Body of pancreas (tissue), 4 donors: ENCODE data around the gene ZMYM4. TPM values are rescaled to one million over a fixed set of nuclear protein-coding genes. Genes with fewer than 3 reads are reported as not detected.

ENCODE experiments used
- ATAC-seq: fragments of 150-250 bp; one replicate; pipeline ENCODE4 v1.9.1; 2016
- DNase-seq, 4 donors: peaks; one replicate each; pipeline ENCODE4 v3.0.0-alpha.2; 2019
- H3K27ac ChIP-seq, 4 donors: fragments of 200-600 bp; sonication (generic); 1 replicate in 3 of 4; 2 replicates in 1 of 4; pipeline versions ENCODE4 v1.5.1 to v1.6.1; 2016 to 2019; ENCODE audit warnings: mild to moderate bottlenecking in 1 of 4, mixed read lengths in 1 of 4, moderate library complexity in 1 of 4
- H3K27me3 ChIP-seq, 2 donors: fragments of 200-600 bp; sonication (generic); one replicate each; pipeline ENCODE4 v1.6.0; 2016; ENCODE audit warnings: mild to moderate bottlenecking in 1 of 2
- H3K36me3 ChIP-seq, 2 donors: fragments of 200-600 bp; sonication (generic); replicated peaks in 1 of 2; 2 replicates each; pipeline ENCODE4 v1.5.1; 2016; ENCODE audit warnings: low read depth in 2 of 2; ENCODE audit not compliant: insufficient read depth in 1 of 2
- H3K4me1 ChIP-seq: fragments of 200-600 bp; sonication (generic); one replicate; pipeline ENCODE4 v1.6.0; 2016
- H3K4me3 ChIP-seq, 2 donors: fragments of 200-600 bp; sonication (generic); 1 replicate in 1 of 2; 2 replicates in 1 of 2; pipeline ENCODE4 v1.5.1; 2016 to 2019
- H3K9me3 ChIP-seq, 3 donors: fragments of 200-600 bp; sonication (generic); 1 replicate in 2 of 3; 2 replicates in 1 of 3; pipeline ENCODE4 v1.5.1; 2016
- CTCF ChIP-seq, 7 experiments: fragments of 450-650 bp in 4 of 7; fragments of 200-600 bp in 3 of 7; sonication (generic) in 3 of 7; IDR thresholded peaks; one replicate each; pipeline ENCODE4 v1.5.1; 2016 to 2019; ENCODE audit warnings: antibody characterized with exemption in 7 of 7
- POLR2A ChIP-seq, 3 donors: fragments of 450-650 bp; IDR thresholded peaks; one replicate each; pipeline ENCODE4 v1.6.1; 2016; ENCODE audit warnings: antibody characterized with exemption in 3 of 3, mild to moderate bottlenecking in 2 of 3
- WGBS, 2 donors: methylation state at CpG; one replicate each; pipeline ENCODE4 v1.1.5; 2017; 5-methylcytosine and 5-hydroxymethylcytosine counted together
- intact Hi-C: fragments of 100-400 bp; cut with DNase I; formaldehyde crosslinking; loops from one replicate; pipeline ENCODE4 v1.15.1; 2023
- total RNA-seq, 2 donors: library from RNA; depleted of rRNA; stranded (reverse); fragments of >200 nt; gene quantifications; one replicate each; pipeline ENCODE4 v1.1.0, GENCODE V29; 2016

Gene ZMYM4
- total RNA-seq, 2 donors from 2014 or later, result 15.2 to 33.2 TPM

- WGBS, 2 donors, result 93 to 94% methylated on average over 9 of the region's 9 CpGs
- ATAC-seq, result no peak
- Histone ChIP-seq H3K4me3 (no peak overlapping the region), H3K9me3 (no peaks in the 10 kb centered on the region), H3K4me1 (peaks cover 7% of the 10 kb centered on the region), H3K27ac (no peak overlapping the region), H3K36me3 (no peaks in the 10 kb centered on the region), H3K27me3 (no peaks in the 10 kb centered on the region)
- TF ChIP-seq CTCF (IDR thresholded peaks at IDR 0.05) (no peak), POLR2A (IDR thresholded peaks at IDR 0.05) (no peak)
- intact Hi-C loops, result no loop called here
- no peak for DNase-seq
Observed at GRCh38 chr1:35287807-35288640, 19.5 kb downstream of the ZMYM4 start.

GRCh38 chr1:35288761-35289160, 20.3 kb downstream of the ZMYM4 start:
- Histone ChIP-seq H3K9me3 (no peaks in the 10 kb centered on the region), H3K4me3 (no peak overlapping the region), H3K27me3 (no peaks in the 10 kb centered on the region), H3K36me3 (no peaks in the 10 kb centered on the region), H3K27ac (no peak overlapping the region), H3K4me1 (peaks cover 7% of the 10 kb centered on the region)
- intact Hi-C loops, result no loop called here
- TF ChIP-seq CTCF (IDR thresholded peaks at IDR 0.05) (no peak), POLR2A (IDR thresholded peaks at IDR 0.05) (no peak)
- ATAC-seq (no peak), DNase-seq (no peak)

- Histone ChIP-seq H3K9me3 (no peaks in the 10 kb centered on the region), H3K4me1 (peaks cover 7% of the 10 kb centered on the region), H3K27me3 (no peaks in the 10 kb centered on the region), H3K36me3 (no peaks in the 10 kb centered on the region), H3K4me3 (no peak overlapping the region), H3K27ac (no peak overlapping the region)
- WGBS, 2 donors, result 57 to 63% methylated on average over 2 of the region's 2 CpGs
- intact Hi-C loops, result no loop called here
- TF ChIP-seq POLR2A (IDR thresholded peaks at IDR 0.05) (no peak), CTCF (IDR thresholded peaks at IDR 0.05) (no peak)
- DNase-seq (no peak), ATAC-seq (no peak)
Observed at GRCh38 chr1:35290452-35290851, 21.9 kb downstream of the ZMYM4 start.

DNA sequence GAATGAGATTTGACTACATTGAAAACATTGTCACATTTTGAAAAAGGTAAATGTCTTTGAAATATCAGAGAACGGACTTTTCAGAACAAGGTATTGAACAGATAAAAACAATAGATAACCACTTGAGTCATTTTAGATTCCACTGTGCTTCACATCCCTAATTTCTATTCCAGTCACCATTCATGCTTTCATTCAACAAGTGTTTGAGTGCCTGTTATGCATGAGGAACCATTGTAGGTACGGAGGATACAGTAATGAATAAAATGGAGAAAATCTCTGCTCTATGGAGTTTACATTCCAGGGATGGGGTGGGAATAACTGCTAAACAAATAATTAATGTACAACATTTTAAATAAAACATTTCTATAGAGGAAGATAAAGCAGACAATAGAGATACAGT, 26.3 kb downstream of the ZMYM4 start:
- no peak for ATAC-seq
- no peaks in the 10 kb centered on the region for H3K27me3 ChIP-seq
- no peaks in the 10 kb centered on the region for H3K36me3 ChIP-seq
- intact Hi-C loops, result no loop called here
- H3K4me1 ChIP-seq, result no peaks in the 10 kb centered on the region
- DNase-seq, result no peak
- TF ChIP-seq CTCF (IDR thresholded peaks at IDR 0.05), result no peak
- no peak overlapping the region for H3K4me3 ChIP-seq
- no peaks in the 10 kb centered on the region for H3K9me3 ChIP-seq
- WGBS, 2 donors, result 94 to 98% methylated on average over 2 of the region's 2 CpGs
- no peak overlapping the region for H3K27ac ChIP-seq

GRCh38 chr1:35297886-35298285, 29.4 kb downstream of the ZMYM4 start:
- Histone ChIP-seq H3K27ac (no peak overlapping the region), H3K27me3 (no peaks in the 10 kb centered on the region), H3K4me3 (no peak overlapping the region), H3K9me3 (no peaks in the 10 kb centered on the region), H3K4me1 (no peaks in the 10 kb centered on the region), H3K36me3 (no peaks in the 10 kb centered on the region)
- DNase-seq, result no peak
- intact Hi-C loops, result no loop called here
- 71 to 87% methylated on average over 2 of the region's 2 CpGs for WGBS, 2 donors
- ATAC-seq, result no peak
- TF ChIP-seq CTCF (IDR thresholded peaks at IDR 0.05) (no peak), POLR2A (IDR thresholded peaks at IDR 0.05) (no peak)
